Measurements from ENCODE around the gene MPHOSPH8. TPM values are rescaled to one million over a fixed set of nuclear protein-coding genes. Genes with fewer than 3 reads are reported as not detected.
A peak's percentile ranks its signal among the peaks of the same experiment; 100 is the strongest.
"Not testable (repeated sequence)": the region's sequence is repeated elsewhere in the genome, so short reads cannot be mapped to it uniquely, and the experiment has no call there.

MPHOSPH8 gene
- total RNA-seq, 1 donor from 2014 or later, result 9.7 TPM

DNA sequence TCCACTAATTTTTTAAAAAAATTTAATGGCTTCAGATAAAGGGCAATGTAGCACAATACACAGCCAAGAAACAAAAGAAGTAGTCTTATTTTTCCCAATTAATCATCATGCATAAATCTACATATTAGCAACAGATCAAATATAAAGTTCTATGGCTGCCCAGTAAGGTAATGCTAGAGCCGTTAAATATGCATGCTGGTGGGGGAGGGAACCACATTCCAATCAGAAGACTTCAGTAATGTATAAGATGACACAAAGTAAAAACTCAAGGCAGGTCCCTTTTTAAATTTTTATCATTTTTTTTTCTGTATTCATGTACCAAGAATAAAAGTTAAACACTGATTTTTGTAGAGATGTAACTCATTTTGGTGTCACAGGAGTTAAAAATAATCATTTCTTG lies 62.0 kb downstream of the MPHOSPH8 start:
- FAIRE-seq, result no peak
- H3K36me3 ChIP-seq (ENCODE audit: control insufficient read depth, insufficient read depth, low read length), result no peaks in the 10 kb centered on the region
- DNase-seq (ENCODE audit: low read depth), result no peak
- H3K4me3 ChIP-seq (ENCODE audit: low read depth, low read length), result no peak overlapping the region
- TF ChIP-seq, protein P1, sequence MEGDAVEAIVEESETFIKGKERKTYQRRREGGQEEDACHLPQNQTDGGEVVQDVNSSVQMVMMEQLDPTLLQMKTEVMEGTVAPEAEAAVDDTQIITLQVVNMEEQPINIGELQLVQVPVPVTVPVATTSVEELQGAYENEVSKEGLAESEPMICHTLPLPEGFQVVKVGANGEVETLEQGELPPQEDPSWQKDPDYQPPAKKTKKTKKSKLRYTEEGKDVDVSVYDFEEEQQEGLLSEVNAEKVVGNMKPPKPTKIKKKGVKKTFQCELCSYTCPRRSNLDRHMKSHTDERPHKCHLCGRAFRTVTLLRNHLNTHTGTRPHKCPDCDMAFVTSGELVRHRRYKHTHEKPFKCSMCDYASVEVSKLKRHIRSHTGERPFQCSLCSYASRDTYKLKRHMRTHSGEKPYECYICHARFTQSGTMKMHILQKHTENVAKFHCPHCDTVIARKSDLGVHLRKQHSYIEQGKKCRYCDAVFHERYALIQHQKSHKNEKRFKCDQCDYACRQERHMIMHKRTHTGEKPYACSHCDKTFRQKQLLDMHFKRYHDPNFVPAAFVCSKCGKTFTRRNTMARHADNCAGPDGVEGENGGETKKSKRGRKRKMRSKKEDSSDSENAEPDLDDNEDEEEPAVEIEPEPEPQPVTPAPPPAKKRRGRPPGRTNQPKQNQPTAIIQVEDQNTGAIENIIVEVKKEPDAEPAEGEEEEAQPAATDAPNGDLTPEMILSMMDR (IDR thresholded peaks at IDR 0.05; ENCODE audit: insufficient read depth, low read length, severe bottlenecking), result no peak
- no peaks in the 10 kb centered on the region for H3K27me3 ChIP-seq (ENCODE audit: control insufficient read depth, insufficient read depth, low read length)

DNA sequence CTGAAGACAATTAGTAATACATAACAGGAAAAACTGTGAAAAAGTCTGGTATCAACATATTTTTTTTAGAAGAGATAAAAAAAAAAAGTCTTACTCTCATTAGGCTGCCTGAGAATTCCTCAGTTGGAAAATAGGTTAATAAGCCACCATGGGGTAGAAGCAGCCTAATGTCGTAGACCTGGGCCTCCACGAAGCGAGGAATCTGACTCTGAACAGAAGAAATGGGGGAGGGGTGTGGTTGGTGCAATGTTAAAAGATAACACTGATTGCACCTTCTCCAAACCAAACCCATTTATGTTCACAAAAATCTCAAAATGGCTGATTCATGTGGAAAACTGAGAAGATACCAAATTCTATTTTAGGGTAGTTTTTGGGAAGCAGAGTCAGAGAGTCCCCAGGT lies 62.4 kb downstream of the MPHOSPH8 start:
- Histone ChIP-seq H3K36me3 (ENCODE audit: control insufficient read depth, insufficient read depth, low read length) (no peaks in the 10 kb centered on the region), H3K4me3 (ENCODE audit: low read depth, low read length) (no peak overlapping the region), H3K27me3 (ENCODE audit: control insufficient read depth, insufficient read depth, low read length) (no peaks in the 10 kb centered on the region)
- no peak for FAIRE-seq
- TF ChIP-seq, protein P1 (IDR thresholded peaks at IDR 0.05; ENCODE audit: insufficient read depth, low read length, severe bottlenecking), result no peak
- DNase-seq (ENCODE audit: low read depth), result no peak

DNA sequence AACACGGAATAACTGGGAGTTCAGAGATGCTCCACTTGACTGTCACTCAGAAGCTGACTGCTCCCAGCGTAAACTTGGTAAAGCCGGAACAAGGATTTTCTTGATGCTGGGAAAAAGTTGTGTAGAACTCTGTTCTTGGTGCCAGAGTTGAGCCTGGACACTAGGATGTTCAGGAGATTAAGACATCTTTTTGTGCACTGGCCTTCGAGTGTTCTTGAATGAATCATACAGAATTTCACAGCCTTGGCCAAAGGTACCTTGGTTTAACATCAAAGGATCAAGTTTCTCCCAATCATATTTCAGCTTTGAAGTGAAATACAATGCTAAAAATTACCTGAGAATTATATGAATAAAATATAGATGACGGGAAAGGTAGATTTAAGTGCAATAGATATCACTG lies 67.5 kb downstream of the MPHOSPH8 start:
- not testable (repeated sequence) for H3K4me3 ChIP-seq (ENCODE audit: low read depth, low read length); H3K27me3 ChIP-seq (ENCODE audit: control insufficient read depth, insufficient read depth, low read length); H3K36me3 ChIP-seq (ENCODE audit: control insufficient read depth, insufficient read depth, low read length); DNase-seq (ENCODE audit: low read depth)
- FAIRE-seq, result peak; percentile 18

DNA sequence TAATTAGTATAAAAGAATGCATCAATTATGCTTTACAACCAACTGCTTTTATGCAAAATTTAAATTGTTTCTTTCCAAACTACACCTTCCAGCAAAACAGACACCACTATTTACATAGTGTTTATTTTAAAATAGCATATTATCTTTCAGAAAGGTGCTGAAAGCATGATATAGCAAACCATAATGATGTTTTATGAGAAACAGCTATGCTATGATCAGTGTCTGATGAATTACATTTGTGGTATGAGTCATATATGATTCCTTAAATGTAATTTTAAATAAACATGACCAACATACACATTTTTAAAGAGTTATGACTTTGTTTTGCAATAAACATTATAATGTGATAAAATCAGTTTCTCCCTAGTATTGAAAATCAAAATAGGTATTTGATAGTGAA lies 68.2 kb downstream of the MPHOSPH8 start:
- peak; percentile 45 for DNase-seq (ENCODE audit: low read depth)
- not testable (repeated sequence) for FAIRE-seq; H3K4me3 ChIP-seq (ENCODE audit: low read depth, low read length); H3K27me3 ChIP-seq (ENCODE audit: control insufficient read depth, insufficient read depth, low read length); H3K36me3 ChIP-seq (ENCODE audit: control insufficient read depth, insufficient read depth, low read length)

DNA sequence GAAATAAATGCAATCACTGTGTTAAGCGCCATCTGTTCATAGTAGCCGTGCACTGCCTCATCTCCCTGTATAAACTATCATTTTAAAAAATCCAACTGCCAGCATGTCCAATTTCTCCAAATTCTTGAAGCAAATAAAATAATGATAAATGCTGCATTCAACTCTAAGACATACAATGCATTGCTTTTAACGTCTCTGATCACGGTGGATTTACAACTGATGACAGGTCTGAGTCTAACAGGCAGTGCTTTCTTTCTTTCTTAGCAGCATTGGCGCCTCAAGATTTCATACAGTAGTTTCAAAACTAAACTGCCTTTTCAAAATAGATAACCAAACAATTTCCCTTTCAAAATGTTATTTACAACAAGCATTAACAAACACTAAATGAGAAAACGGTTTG lies 70.8 kb downstream of the MPHOSPH8 start:
- not testable (repeated sequence) for FAIRE-seq; DNase-seq (ENCODE audit: low read depth)

DNA sequence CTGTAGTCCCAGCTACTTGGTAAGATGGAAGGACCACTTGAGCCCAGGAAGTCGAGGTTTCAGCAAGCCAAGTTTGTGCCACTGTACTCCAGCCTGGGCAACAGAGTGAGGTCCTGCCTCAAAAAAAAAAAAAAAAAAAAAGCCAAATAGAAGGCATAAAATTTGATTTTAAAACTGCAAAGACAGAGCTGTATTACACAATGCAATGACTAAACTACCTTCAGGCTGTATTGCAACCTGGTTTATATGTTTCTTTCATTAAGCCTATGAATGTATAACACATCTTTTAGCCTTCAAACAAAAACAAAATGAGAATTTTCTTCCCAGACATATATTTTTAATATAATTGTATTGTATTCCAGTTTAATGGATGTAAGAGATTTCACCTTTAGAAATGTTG lies 75.6 kb downstream of the MPHOSPH8 start:
- H3K27me3 ChIP-seq (ENCODE audit: control insufficient read depth, insufficient read depth, low read length); FAIRE-seq; H3K36me3 ChIP-seq (ENCODE audit: control insufficient read depth, insufficient read depth, low read length); H3K4me3 ChIP-seq (ENCODE audit: low read depth, low read length): not testable (repeated sequence)
- DNase-seq (ENCODE audit: low read depth), result peak; percentile 31

More for the DNA sequence above, 70.8 kb downstream of the MPHOSPH8 start:
- not testable (repeated sequence) for H3K36me3 ChIP-seq (ENCODE audit: control insufficient read depth, insufficient read depth, low read length); H3K4me3 ChIP-seq (ENCODE audit: low read depth, low read length); H3K27me3 ChIP-seq (ENCODE audit: control insufficient read depth, insufficient read depth, low read length)

DNA sequence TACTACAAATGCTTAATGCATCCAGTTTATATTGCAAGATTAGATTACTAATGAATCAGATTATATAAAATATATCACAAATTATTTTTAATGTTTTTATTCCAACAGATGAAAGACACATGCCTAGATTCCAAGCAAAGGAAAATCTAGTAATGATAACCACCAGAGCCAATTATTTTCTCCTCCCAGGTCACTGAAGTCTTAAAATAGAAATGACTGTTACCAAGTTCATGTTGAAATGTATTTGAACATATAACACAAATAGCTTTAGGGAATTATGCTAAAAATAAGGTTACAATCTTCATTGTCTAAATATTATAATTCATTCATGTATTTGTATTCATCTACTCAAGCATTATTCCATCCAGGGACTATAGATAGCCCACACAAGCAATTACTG lies 76.3 kb downstream of the MPHOSPH8 start:
- FAIRE-seq; H3K27me3 ChIP-seq (ENCODE audit: control insufficient read depth, insufficient read depth, low read length); H3K4me3 ChIP-seq (ENCODE audit: low read depth, low read length); H3K36me3 ChIP-seq (ENCODE audit: control insufficient read depth, insufficient read depth, low read length); DNase-seq (ENCODE audit: low read depth): not testable (repeated sequence)

DNA sequence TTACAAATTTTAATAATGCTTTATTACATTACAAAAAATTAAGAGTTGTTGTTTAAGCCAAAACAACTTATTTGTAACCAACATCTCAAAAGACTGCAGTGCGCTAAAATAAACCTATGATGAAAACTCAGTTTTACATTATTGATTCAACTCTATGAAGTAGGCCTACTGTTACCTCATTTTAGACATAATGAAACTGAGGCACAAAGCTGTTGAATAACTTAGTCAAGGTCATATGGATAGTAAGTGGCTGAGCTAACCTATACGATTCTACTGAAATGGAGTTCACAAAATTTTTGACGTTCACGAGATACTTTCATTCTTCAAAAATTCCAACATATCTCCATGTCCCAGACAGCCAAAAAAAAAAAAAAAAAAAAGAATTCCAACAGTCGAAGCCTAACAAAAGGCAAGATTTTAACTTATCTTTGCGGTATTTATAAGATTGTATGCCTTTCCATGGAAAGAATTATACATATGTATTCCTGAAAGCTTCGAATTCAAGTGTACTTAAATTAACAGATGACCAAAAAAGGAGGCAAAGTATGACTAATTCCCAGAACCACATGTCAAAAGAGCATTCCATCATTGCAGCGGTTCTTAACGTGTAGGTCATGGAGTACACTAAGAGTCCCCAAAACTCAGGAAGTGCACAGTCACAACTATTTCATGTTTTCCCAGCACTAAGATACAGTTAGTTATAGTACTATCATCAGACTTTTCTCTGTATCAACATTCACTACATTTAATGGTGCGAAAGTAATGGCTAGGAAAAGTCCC lies 79.9 kb downstream of the MPHOSPH8 start:
- H3K36me3 ChIP-seq (ENCODE audit: control insufficient read depth, insufficient read depth, low read length), result no peaks in the 10 kb centered on the region
- FAIRE-seq, result no peak
- DNase-seq (ENCODE audit: low read depth), result peak; percentile 57
- no peaks in the 10 kb centered on the region for H3K27me3 ChIP-seq (ENCODE audit: control insufficient read depth, insufficient read depth, low read length)
- H3K4me3 ChIP-seq (ENCODE audit: low read depth, low read length), result no peak overlapping the region
- TF ChIP-seq, protein P1 (IDR thresholded peaks at IDR 0.05; ENCODE audit: insufficient read depth, low read length, severe bottlenecking), result no peak

Data from bronchial epithelial cell (primary cell).